OCI-LY1 (cell line): ENCODE measurements around the gene SULF2.

Source experiments
- H2AFZ ChIP-seq: fragments of 200-600 bp; sonication (generic), shearing (Covaris generic); 2 replicates; pipeline ENCODE4 v1.6.0; 2014; ENCODE audit warnings: antibody characterized with exemption, mild to moderate bottlenecking, low read length
- H3F3A ChIP-seq: fragments of 200-600 bp; sonication (generic), shearing (Covaris generic); 2 replicates; pipeline ENCODE4 v1.6.0; 2014; ENCODE audit warnings: mild to moderate bottlenecking, antibody characterized with exemption, low read length, moderate library complexity; ENCODE audit not compliant: insufficient read depth
- H3K27ac ChIP-seq: fragments of 200-600 bp; sonication (generic); 2 replicates; pipeline ENCODE4 v1.5.1; 2014; ENCODE audit warnings: low read length, mixed run types, mild to moderate bottlenecking, low read depth; ENCODE audit not compliant: poor library complexity, severe bottlenecking
- H3K27me3 ChIP-seq: fragments of 200-600 bp; sonication (generic); 2 replicates; pipeline ENCODE4 v1.6.0; 2014; ENCODE audit warnings: antibody characterized with exemption, mild to moderate bottlenecking, low read length, moderate library complexity; ENCODE audit not compliant: insufficient read depth
- H3K36me3 ChIP-seq: fragments of 200-600 bp; sonication (generic); 2 replicates; pipeline ENCODE4 v1.6.1; 2014; ENCODE audit warnings: mild to moderate bottlenecking, antibody characterized with exemption, low read length, moderate library complexity, mixed read lengths; ENCODE audit not compliant: insufficient read depth
- H3K4me1 ChIP-seq: fragments of 200-600 bp; sonication (generic); 2 replicates; pipeline ENCODE4 v1.5.1; 2014; ENCODE audit warnings: mild to moderate bottlenecking, low read length, moderate library complexity; ENCODE audit not compliant: insufficient read depth, severe bottlenecking
- H3K4me2 ChIP-seq: fragments of 200-600 bp; sonication (generic), shearing (Covaris generic); 2 replicates; pipeline ENCODE4 v1.6.1; 2014; ENCODE audit warnings: low read length
- H3K4me3 ChIP-seq: fragments of 200-600 bp; sonication (generic); 2 replicates; pipeline ENCODE4 v1.5.1; 2014; ENCODE audit warnings: low read length, low read depth, mild to moderate bottlenecking, mixed read lengths; ENCODE audit not compliant: poor library complexity, severe bottlenecking
- H3K79me2 ChIP-seq: fragments of 200-600 bp; shearing (Covaris generic); 2 replicates; pipeline ENCODE4 v1.6.1; 2016; ENCODE audit warnings: mixed run types, low read length, mixed read lengths; ENCODE audit not compliant: insufficient read depth
- H3K9ac ChIP-seq: fragments of 200-600 bp; sonication (generic), shearing (Covaris generic); 2 replicates; pipeline ENCODE4 v1.6.1; 2014; ENCODE audit warnings: mild to moderate bottlenecking, low read length, mixed read lengths
- H3K9me2 ChIP-seq: fragments of 200-600 bp; sonication (generic), shearing (Covaris generic); 2 replicates; pipeline ENCODE4 v1.6.1; 2014; ENCODE audit warnings: low read depth, mild to moderate bottlenecking, low read length, mixed read lengths
- H3K9me3 ChIP-seq: fragments of 200-600 bp; shearing (Covaris generic); 2 replicates; pipeline ENCODE4 v1.6.1; 2014; ENCODE audit warnings: low read length, mixed read lengths
- H4K20me1 ChIP-seq: fragments of 200-600 bp; sonication (generic), shearing (Covaris generic); 2 replicates; pipeline ENCODE4 v1.6.0; 2016; ENCODE audit warnings: mild to moderate bottlenecking, low read length; ENCODE audit not compliant: insufficient read depth
- CTCF ChIP-seq: fragments of 200-600 bp; sonication (generic), shearing (Covaris generic); IDR thresholded peaks from 2 replicates; pipeline ENCODE4 v1.5.1; 2017; ENCODE audit warnings: mild to moderate bottlenecking, antibody characterized with exemption, low read length, moderate library complexity, mixed read lengths
- EZH2 ChIP-seq: fragments of 200-600 bp; sonication (generic), shearing (Covaris generic); IDR thresholded peaks from 2 replicates; pipeline ENCODE4 v1.8.0; 2017; ENCODE audit warnings: borderline replicate concordance, mixed run types, mild to moderate bottlenecking, antibody characterized with exemption, low read length, moderate library complexity, mixed read lengths

The SULF2 gene

GRCh38 chr20:47670913-47671312 is 114.4 kb downstream of the SULF2 start:
- no peaks in the 10 kb centered on the region for H3F3A ChIP-seq
- H4K20me1 ChIP-seq = no peaks in the 10 kb centered on the region
- no peaks in the 10 kb centered on the region for H3K27me3 ChIP-seq
- no peaks in the 10 kb centered on the region for H3K36me3 ChIP-seq
- H3K27ac ChIP-seq = no peak overlapping the region
- H3K4me1 ChIP-seq = peaks cover 20% of the 10 kb centered on the region
- H3K9me3 ChIP-seq = no peaks in the 10 kb centered on the region
- H3K9me2 ChIP-seq = no peaks in the 10 kb centered on the region
- no peak overlapping the region for H3K9ac ChIP-seq
- H3K4me2 ChIP-seq = no peak overlapping the region
- no peak overlapping the region for H2AFZ ChIP-seq
- TF ChIP-seq CTCF (no peak), EZH2 (no peak)
- no peak overlapping the region for H3K4me3 ChIP-seq
- H3K79me2 ChIP-seq = no peaks in the 10 kb centered on the region

GRCh38 chr20:47669927-47670890 is 115.1 kb downstream of the SULF2 start:
- no peak overlapping the region for H3K4me2 ChIP-seq
- H3K4me1 ChIP-seq = peaks cover 26% of the 10 kb centered on the region
- no peaks in the 10 kb centered on the region for H3K9me3 ChIP-seq
- 0 out of 2 replicates have a peak, but pooled peaks cover 4% of the 10 kb centered on the region for H3K36me3 ChIP-seq
- no peak overlapping the region for H3K9ac ChIP-seq
- no peaks in the 10 kb centered on the region for H3K9me2 ChIP-seq
- no peaks in the 10 kb centered on the region for H3F3A ChIP-seq
- no peaks in the 10 kb centered on the region for H4K20me1 ChIP-seq
- H3K79me2 ChIP-seq = no peaks in the 10 kb centered on the region
- no peak overlapping the region for H3K27ac ChIP-seq
- TF ChIP-seq EZH2 (no peak), CTCF (no peak)
- H3K27me3 ChIP-seq = no peaks in the 10 kb centered on the region
- H2AFZ ChIP-seq = no peak overlapping the region
- H3K4me3 ChIP-seq = no peak overlapping the region

DNA sequence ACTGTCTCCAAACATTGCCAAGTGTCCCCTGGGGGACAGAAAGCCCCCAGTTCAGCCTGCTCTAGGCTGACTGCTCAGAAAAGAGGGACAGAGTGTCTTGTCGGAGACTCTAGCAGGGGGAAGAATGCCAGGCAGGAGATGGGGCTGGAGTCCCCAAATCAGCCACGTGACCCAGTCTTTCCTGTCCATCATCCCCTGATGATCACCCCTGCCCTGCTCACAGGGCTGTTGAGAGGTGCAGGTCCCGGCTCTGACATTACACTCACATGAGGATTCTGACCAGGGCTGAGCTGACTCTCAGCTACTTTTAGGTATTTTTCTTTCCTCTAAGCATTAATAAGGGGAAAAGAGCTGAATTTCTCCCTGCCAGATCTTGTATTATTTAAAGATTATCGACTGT is 115.8 kb downstream of the SULF2 start:
- H2AFZ ChIP-seq = no peak overlapping the region
- no peaks in the 10 kb centered on the region for H3F3A ChIP-seq
- H3K4me3 ChIP-seq = no peak overlapping the region
- H3K36me3 ChIP-seq = peaks cover 9% of the 10 kb centered on the region
- TF ChIP-seq EZH2 (no peak), CTCF (no peak)
- H3K9ac ChIP-seq = no peak overlapping the region
- H3K27ac ChIP-seq = no peak overlapping the region
- H3K9me2 ChIP-seq = no peaks in the 10 kb centered on the region
- H3K79me2 ChIP-seq = no peaks in the 10 kb centered on the region
- H3K4me1 ChIP-seq = peaks cover 33% of the 10 kb centered on the region
- H3K27me3 ChIP-seq = no peaks in the 10 kb centered on the region
- H4K20me1 ChIP-seq = no peaks in the 10 kb centered on the region
- H3K4me2 ChIP-seq = no peak overlapping the region
- no peaks in the 10 kb centered on the region for H3K9me3 ChIP-seq
